ENCODE results near the gene GPR75. TPM values are rescaled to one million over a fixed set of nuclear protein-coding genes. Genes with fewer than 3 reads are reported as not detected.

Gene GPR75
- total and polyA plus RNA-seq, 2 of the 8 experiments (the other 6 are each of a cell fraction or from before 2014, with no cell fraction given), result 3.5 to 4.3 TPM

DNA sequence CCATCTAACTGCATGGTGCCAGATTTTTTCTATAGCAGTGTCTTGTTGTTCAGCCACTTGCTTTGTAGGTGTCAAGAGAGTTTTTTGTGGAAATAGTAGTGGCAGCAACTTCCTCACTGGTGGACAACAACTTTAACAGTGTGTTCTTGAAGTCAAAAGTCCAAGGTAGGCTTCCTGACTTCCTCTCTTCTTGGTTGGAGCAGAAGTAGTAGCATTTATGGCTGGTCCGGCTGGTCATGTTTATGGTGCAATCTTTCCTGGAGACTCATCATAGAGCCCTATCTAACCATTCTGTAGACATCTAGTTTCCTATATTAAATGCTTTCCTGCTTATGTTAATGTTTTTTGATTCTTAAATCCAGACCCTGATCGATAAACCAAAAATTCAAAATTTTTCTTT, 11.7 kb downstream of the GPR75 start:
- H3K14ac ChIP-seq (ENCODE audit: insufficient read length), result no peak overlapping the region
- no peak overlapping the region for H3K4me2 ChIP-seq (ENCODE audit: insufficient read depth in 1 of 2, low read depth in 2 of 2, low read length in 2 of 2)
- no peaks in the 10 kb centered on the region for H3K79me2 ChIP-seq (ENCODE audit: control insufficient read depth in 1 of 2, insufficient read depth in 2 of 2, low read length in 2 of 2)
- H3K4ac ChIP-seq (replicated peaks; ENCODE audit: insufficient read length, low read depth, low read length), result no peak overlapping the region
- FAIRE-seq (no peak), DNase-seq (ENCODE audit: low read depth in 1 of 2, low spot score in 2 of 2) (no peak)
- no peak overlapping the region for H2BK12ac ChIP-seq (ENCODE audit: low read depth, low read length)
- H4K20me1 ChIP-seq (replicated peaks in 1 of 2; ENCODE audit: control insufficient read depth in 1 of 2, insufficient read depth in 2 of 2, low read length in 2 of 2), result no peaks in the 10 kb centered on the region
- no peaks in the 10 kb centered on the region for H3K23me2 ChIP-seq (ENCODE audit: low read depth, low read length)
- H4K5ac ChIP-seq (ENCODE audit: insufficient read length, low read depth, low read length), result no peak overlapping the region
- no peaks in the 10 kb centered on the region for H3K4me1 ChIP-seq (replicated peaks in 1 of 4; ENCODE audit: control insufficient read depth in 3 of 4, insufficient read depth in 4 of 4, low read length in 3 of 4)
- no peak overlapping the region for H3K56ac ChIP-seq (replicated peaks; ENCODE audit: insufficient read length, low read depth, low read length)
- H3K79me1 ChIP-seq (ENCODE audit: low read depth, low read length), result no peaks in the 10 kb centered on the region
- H4K8ac ChIP-seq (ENCODE audit: extremely low read depth, insufficient read depth, low read length), result no peak overlapping the region
- H3K18ac ChIP-seq (ENCODE audit: extremely low read depth, low read length), result no peak overlapping the region
- H3K4me3 ChIP-seq (ENCODE audit: extremely low read depth in 1 of 4, insufficient read depth in 2 of 4, low read depth in 3 of 4, low read length in 4 of 4), result no peak overlapping the region
- no peaks in the 10 kb centered on the region for H3K27me3 ChIP-seq (replicated peaks in 1 of 4; ENCODE audit: control insufficient read depth in 3 of 4, extremely low read depth in 1 of 4, insufficient read depth in 3 of 4, low read length in 3 of 4)
- POLR2A ChIA-PET (ENCODE audit: partially characterized antibody), result no interaction called here
- no peak overlapping the region for H2AK5ac ChIP-seq (ENCODE audit: low read depth, low read length)
- H3K9ac ChIP-seq (replicated peaks in 1 of 4; ENCODE audit: extremely low read depth in 1 of 4, low read depth in 3 of 4, low read length in 3 of 4), result no peak overlapping the region
- no peak overlapping the region for H3K23ac ChIP-seq (ENCODE audit: insufficient read length)
- H4K91ac ChIP-seq (replicated peaks; ENCODE audit: insufficient read length, low read length), result no peak overlapping the region
- H3K36me3 ChIP-seq (ENCODE audit: control insufficient read depth in 2 of 4, insufficient read depth in 4 of 4, low read length in 3 of 4), result no peaks in the 10 kb centered on the region
- CTCF ChIA-PET (ENCODE audit: partially characterized antibody), result no interaction called here
- 88% methylated on average over 2 of the region's 2 CpGs; no CpG with 5 or more reads in 1 of the 2 experiments for WGBS, 2 experiments (ENCODE audit: extremely low coverage in 1 of 2, insufficient coverage in 1 of 2, insufficient read length in 1 of 2, insufficient replicate concordance in 2 of 2, low coverage in 1 of 2, low lambda C conversion rate in 2 of 2, missing lambda C conversion rate in 1 of 2)
- H3K27ac ChIP-seq (ENCODE audit: low read depth, low read length), result no peak overlapping the region
- H2BK20ac ChIP-seq (ENCODE audit: low read length), result no peak overlapping the region
- no peaks in the 10 kb centered on the region for H3K9me3 ChIP-seq (ENCODE audit: insufficient read depth in 2 of 2, low read depth in 1 of 2, low read length in 1 of 2)
- no peak overlapping the region for H2BK120ac ChIP-seq (replicated peaks; ENCODE audit: low read depth, low read length)
- no peak overlapping the region for H2AFZ ChIP-seq (ENCODE audit: low read length)
- H2BK5ac ChIP-seq (ENCODE audit: low read depth, low read length), result no peak overlapping the region
- H2BK15ac ChIP-seq (ENCODE audit: low read length), result no peak overlapping the region
- TF ChIP-seq POU5F1 (IDR thresholded peaks at IDR 0.05; ENCODE audit: low read depth, low read length) (no peak), TAF1 (IDR thresholded peaks at IDR 0.05; ENCODE audit: low read depth, low read length) (no peak), RNF2 (IDR thresholded peaks at IDR 0.05; ENCODE audit: borderline replicate concordance, low read depth, low read length, missing control alignments, poor library complexity, severe bottlenecking) (no peak), CHD2 (IDR thresholded peaks at IDR 0.05; ENCODE audit: low read length) (no peak), EZH2 (IDR thresholded peaks at IDR 0.05; ENCODE audit: low read depth, low read length, severe bottlenecking) (no peak), SIX5 (IDR thresholded peaks at IDR 0.05; ENCODE audit: low read depth, low read length) (no peak), TAF7 (optimal IDR thresholded peaks at IDR 0.05; ENCODE audit: borderline replicate concordance, low read depth, low read length) (no peak), SP4 (IDR thresholded peaks at IDR 0.05; ENCODE audit: low read length) (no peak), PHF8 (conservative IDR thresholded peaks at IDR 0.05; ENCODE audit: low read depth, low read length) (no peak), GABPA (IDR thresholded peaks at IDR 0.05; ENCODE audit: borderline replicate concordance, insufficient read depth, low read length) (no peak)
- TF ChIP-seq, protein P1, sequence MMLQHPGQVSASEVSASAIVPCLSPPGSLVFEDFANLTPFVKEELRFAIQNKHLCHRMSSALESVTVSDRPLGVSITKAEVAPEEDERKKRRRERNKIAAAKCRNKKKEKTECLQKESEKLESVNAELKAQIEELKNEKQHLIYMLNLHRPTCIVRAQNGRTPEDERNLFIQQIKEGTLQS (IDR thresholded peaks at IDR 0.05; ENCODE audit: insufficient read depth, low read depth, low read length), result no peak

All from H1 (cell line).